ENCODE data around the gene RNU6-9. TPM values are rescaled to one million over a fixed set of nuclear protein-coding genes. Genes with fewer than 3 reads are reported as not detected.

The RNU6-9 gene
- total RNA-seq, 1 donor from 2014 or later = not detected

DNA sequence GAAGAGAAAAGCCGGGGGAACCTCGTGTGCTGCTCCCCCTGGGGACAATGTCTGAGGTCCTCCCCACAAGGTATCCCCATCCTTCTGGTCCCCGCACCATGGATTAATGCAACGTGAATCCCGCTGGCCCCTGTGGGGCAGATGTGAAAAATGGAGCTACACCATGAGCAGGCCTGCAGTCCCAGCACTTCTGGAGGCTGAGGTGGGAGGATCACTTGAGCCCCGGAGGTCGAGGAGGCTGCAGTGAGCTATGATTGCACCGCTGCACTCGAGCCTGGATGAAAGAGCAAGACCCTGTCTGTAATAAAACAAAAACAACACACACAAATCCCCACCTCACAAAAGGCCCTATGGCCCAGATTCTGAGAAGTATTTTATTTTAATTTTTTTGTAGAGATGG, 35.0 kb upstream of the RNU6-9 start:
- H3K4me3 Mint-ChIP-seq (ENCODE audit: unreplicated experiment) = no peak overlapping the region
- H3K4me1 ChIP-seq (ENCODE audit: insufficient read depth, low read length) = no peaks in the 10 kb centered on the region
- H3K27me3 Mint-ChIP-seq (ENCODE audit: low read depth, unreplicated experiment) = peaks cover 13% of the 10 kb centered on the region
- H3K27ac Mint-ChIP-seq (ENCODE audit: unreplicated experiment) = no peak overlapping the region
- H3K4me1 Mint-ChIP-seq (ENCODE audit: low read depth, unreplicated experiment) = no peaks in the 10 kb centered on the region
- no peaks in the 10 kb centered on the region for H3K9me3 Mint-ChIP-seq (ENCODE audit: unreplicated experiment)
- no peaks in the 10 kb centered on the region for H3K9me3 ChIP-seq (ENCODE audit: insufficient read depth, low read depth, low read length)
- no peak overlapping the region for H3K4me3 ChIP-seq (ENCODE audit: insufficient read depth, low read depth, low read length)
- no peak for FAIRE-seq
- H2AFZ ChIP-seq (ENCODE audit: low read depth, low read length) = no peak overlapping the region
- peaks cover under 1% of the 10 kb centered on the region for H4K20me1 ChIP-seq (ENCODE audit: insufficient read depth, low read length)
- no peak overlapping the region for H3K9ac ChIP-seq (ENCODE audit: low read length)
- H3K36me3 Mint-ChIP-seq (ENCODE audit: low read depth, unreplicated experiment) = no peaks in the 10 kb centered on the region
- peaks cover 3% of the 10 kb centered on the region for H3K27me3 ChIP-seq (ENCODE audit: insufficient read depth, low read length)
- no peak for DNase-seq (ENCODE audit: low read depth)
- H3K79me2 ChIP-seq (ENCODE audit: insufficient read depth, low read length) = no peaks in the 10 kb centered on the region
- no peak overlapping the region for H3K27ac ChIP-seq (ENCODE audit: low read depth, low read length)
- no peak overlapping the region for H3K4me2 ChIP-seq (ENCODE audit: low read length)
- H3K36me3 ChIP-seq (ENCODE audit: insufficient read depth, low read length) = no peaks in the 10 kb centered on the region
- TF ChIP-seq EZH2 (IDR thresholded peaks at IDR 0.05; ENCODE audit: insufficient read depth, low read length) (no peak), CTCF (IDR thresholded peaks at IDR 0.05; ENCODE audit: insufficient read depth, low read depth, low read length) (no peak)

DNA sequence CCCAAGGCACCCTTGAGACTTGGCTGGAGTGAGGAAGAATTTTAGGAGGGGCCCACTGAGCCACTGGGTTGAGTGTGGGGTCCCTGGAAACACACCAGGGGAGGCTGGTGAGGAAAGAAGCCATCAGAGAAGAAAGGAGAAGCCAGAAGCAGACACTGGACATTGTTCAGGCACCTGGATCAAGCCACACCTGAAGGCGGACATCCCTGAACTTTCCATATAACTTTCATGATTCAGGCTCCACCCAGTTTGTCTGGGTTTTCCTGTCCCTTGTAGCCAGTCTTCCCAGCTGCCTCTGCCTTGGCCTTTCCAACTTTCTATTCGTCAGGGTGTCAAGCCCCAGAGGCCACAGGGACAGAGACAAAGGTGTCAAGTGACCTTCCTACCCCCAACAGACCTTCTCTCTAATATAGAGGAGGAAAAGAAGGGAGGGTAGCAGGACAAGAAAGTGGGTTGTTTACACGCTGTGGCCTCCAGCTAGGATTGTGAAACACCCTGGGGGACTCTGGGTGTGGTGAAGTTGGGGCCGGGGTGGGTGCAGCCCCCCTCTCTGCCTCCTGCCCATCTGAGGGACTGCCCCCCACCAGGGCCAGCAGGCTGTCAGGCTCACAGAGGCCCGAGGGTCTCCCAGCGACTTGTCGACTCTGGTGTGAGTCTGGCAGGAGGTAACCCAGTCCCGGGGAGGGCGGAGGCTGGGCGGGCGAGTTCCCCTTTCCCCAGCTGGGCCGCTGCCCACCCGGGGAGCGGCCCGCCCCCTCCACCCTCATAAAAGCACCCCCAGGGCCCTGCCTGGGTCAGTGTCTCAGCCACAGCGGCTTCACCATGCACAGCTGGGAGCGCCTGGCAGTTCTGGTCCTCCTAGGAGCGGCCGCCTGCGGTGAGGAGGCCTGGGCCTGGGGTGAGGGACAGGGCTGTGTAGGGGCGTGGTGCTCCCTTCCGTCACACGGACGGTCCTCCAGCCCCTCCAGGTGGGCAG, 34.1 kb upstream of the RNU6-9 start, which contains the start of gene CFD:
CFD (plus strand) TSS at position 797 of the 976 bp plus-strand sequence; CDS start at position 823, 26 bp downstream.
- Histone ChIP-seq H3K9me3 (ENCODE audit: insufficient read depth, low read depth, low read length) (no peaks in the 10 kb centered on the region), H2AFZ (ENCODE audit: low read depth, low read length) (peak within 1 kb of the TSS; percentile 47), H3K36me3 (ENCODE audit: insufficient read depth, low read length) (no peaks in the 10 kb centered on the region), H3K4me2 (ENCODE audit: low read length) (peak within 1 kb of the TSS; percentile 60), H4K20me1 (ENCODE audit: insufficient read depth, low read length) (peaks cover 3% of the 10 kb centered on the region), H3K79me2 (ENCODE audit: insufficient read depth, low read length) (no peaks in the 10 kb centered on the region), H3K9ac (ENCODE audit: low read length) (no peak within 1 kb of the TSS), H3K4me3 (ENCODE audit: insufficient read depth, low read depth, low read length) (peak within 1 kb of the TSS; percentile 10), H3K27ac (ENCODE audit: low read depth, low read length) (no peak within 1 kb of the TSS), H3K4me1 (ENCODE audit: insufficient read depth, low read length) (no peaks in the 10 kb centered on the region), H3K27me3 (ENCODE audit: insufficient read depth, low read length) (peaks cover 3% of the 10 kb centered on the region)
- TF ChIP-seq CTCF (IDR thresholded peaks at IDR 0.05; ENCODE audit: insufficient read depth, low read depth, low read length) (no peak), EZH2 (IDR thresholded peaks at IDR 0.05; ENCODE audit: insufficient read depth, low read length) (peak; percentile 19)
- peaks cover 13% of the 10 kb centered on the region for H3K27me3 Mint-ChIP-seq (ENCODE audit: low read depth, unreplicated experiment)
- H3K9me3 Mint-ChIP-seq (ENCODE audit: unreplicated experiment) = no peaks in the 10 kb centered on the region
- H3K36me3 Mint-ChIP-seq (ENCODE audit: low read depth, unreplicated experiment) = no peaks in the 10 kb centered on the region
- FAIRE-seq = no peak
- H3K4me1 Mint-ChIP-seq (ENCODE audit: low read depth, unreplicated experiment) = no peaks in the 10 kb centered on the region
- no peak for DNase-seq (ENCODE audit: low read depth)
- H3K27ac Mint-ChIP-seq (ENCODE audit: unreplicated experiment) = no peak within 1 kb of the TSS
- H3K4me3 Mint-ChIP-seq (ENCODE audit: unreplicated experiment) = peak within 1 kb of the TSS; percentile 34
